Astrocyte of the cerebellum (primary cell): ENCODE measurements around the gene ATL1.

ENCODE experiments used
- DNase-seq: peaks from one replicate; pipeline ENCODE4 v3.0.0-alpha.2; 2011; ENCODE audit warnings: low read depth
- H3K4me3 ChIP-seq: 2 replicates; pipeline ENCODE4 v1.5.1; 2011; ENCODE audit warnings: mild to moderate bottlenecking, low read depth, low read length, moderate library complexity
- CTCF ChIP-seq: IDR thresholded peaks from 2 replicates; pipeline ENCODE4 v1.5.1; 2012; ENCODE audit warnings: low read length, low read depth, moderate library complexity, mild to moderate bottlenecking; ENCODE audit errors: missing control alignments
- in situ Hi-C: cut with HindIII; loops from 2 replicates; pipeline ENCODE4 v1.10.0; 2017; ENCODE audit warnings: low sequenced_read_pairs

ATL1 gene

GRCh38 chr14:50679674-50680073, 119.7 kb downstream of the ATL1 start:
- DNase-seq, result no peak
- no peak for TF ChIP-seq CTCF
- no peak overlapping the region for H3K4me3 ChIP-seq
- in situ Hi-C loops, result no loop called here
